ENCODE measurements around the gene TMCO4.

TMCO4 gene

GRCh38 chr1:19684677-19685076 is 115.0 kb downstream of the TMCO4 start:
- no peak for DNase-seq (ENCODE audit: low read depth)

DNA sequence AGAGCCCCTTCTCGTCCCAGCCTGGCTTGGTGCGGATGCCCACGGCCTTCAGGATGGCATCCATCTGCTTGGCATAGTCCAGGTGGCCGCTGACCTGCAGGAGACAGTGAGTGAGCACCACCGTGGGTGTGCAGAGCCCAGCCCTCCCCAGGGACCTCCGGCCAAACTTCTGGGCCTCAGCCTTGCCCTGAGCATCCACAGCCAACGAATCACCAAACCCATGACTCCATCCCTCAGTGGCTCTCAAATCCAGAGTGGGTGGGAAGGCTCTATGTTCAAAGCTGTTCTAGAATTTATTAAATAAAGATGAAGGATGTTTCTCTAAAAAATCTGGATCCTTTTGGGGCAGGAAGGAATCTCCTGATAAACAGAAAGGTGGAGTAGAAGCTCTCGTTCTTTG is 116.4 kb downstream of the TMCO4 start:
- no peak for DNase-seq (ENCODE audit: low read depth)

DNA sequence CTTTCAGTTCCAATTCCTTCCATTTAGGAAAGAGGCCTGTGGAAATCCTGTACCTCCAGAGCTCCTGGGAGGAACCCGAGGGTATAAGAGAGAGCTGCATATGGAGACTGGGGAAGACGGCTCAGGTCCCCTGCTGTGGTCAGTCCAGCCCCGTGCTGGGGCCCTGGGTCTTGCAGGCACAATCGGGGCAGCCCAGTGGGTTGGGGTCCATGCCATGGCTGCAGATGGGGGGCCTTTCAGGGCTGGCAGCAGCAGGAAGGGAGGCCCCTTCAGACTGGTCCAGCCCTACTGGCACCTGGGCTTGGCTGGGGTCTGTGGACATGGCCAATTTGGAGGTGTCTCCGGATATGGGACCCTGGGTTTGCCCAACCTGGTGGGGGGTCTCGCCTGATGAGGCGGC is 116.8 kb downstream of the TMCO4 start:
- no peak for DNase-seq (ENCODE audit: low read depth)

- no peak for DNase-seq (ENCODE audit: low read depth)
Observed at GRCh38 chr1:19682257-19682656, 117.5 kb downstream of the TMCO4 start.

DNA sequence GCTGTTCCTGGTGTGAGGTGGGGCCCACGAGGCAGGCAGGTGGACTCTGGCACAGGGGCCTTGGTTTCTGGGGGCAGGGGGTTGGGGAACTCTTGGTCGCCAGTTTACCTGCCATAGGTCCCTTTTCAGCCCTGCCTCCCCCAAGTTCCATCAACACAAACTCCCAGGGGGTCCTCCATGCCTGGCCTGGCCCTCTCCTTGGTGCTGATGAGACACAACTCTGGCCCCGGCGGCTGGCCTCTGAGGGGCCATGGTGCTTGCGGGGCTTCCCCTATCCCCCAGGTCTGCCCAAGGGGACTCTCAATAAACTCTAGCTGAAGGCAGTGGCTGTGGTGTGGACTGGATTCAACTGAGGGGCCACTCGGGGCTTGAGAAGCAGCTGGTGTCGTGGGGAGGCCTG is 119.1 kb downstream of the TMCO4 start:
- DNase-seq (ENCODE audit: low read depth), result no peak

DNA sequence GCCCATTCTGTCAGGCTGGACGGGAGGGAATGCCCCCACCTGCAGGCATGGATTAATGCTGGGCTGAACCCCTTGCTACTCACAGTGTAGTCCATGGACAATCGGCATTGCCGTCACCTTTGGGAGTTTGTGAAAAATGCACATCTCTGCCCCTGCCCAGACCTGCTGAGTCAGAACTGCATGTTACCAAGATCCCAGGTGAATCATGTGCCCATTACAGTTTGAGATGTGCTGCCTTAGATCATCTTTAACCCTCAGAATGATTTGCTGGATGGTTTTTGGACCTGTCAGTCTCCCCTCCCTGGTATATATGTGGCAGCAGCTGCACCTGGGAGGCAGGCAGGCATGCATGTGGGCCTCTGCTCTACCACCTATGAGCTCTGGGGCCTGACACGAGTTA is 120.0 kb downstream of the TMCO4 start:
- DNase-seq (ENCODE audit: low read depth), result no peak

DNA sequence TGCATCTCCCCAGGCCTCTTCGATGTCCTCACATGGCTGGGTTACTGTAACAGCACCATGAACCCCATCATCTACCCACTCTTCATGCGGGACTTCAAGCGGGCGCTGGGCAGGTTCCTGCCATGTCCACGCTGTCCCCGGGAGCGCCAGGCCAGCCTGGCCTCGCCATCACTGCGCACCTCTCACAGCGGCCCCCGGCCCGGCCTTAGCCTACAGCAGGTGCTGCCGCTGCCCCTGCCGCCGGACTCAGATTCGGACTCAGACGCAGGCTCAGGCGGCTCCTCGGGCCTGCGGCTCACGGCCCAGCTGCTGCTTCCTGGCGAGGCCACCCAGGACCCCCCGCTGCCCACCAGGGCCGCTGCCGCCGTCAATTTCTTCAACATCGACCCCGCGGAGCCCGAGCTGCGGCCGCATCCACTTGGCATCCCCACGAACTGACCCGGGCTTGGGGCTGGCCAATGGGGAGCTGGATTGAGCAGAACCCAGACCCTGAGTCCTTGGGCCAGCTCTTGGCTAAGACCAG is 120.7 kb downstream of the TMCO4 start:
- DNase-seq (ENCODE audit: low read depth), result no peak

GRCh38 chr1:19678493-19678892 is 121.2 kb downstream of the TMCO4 start:
- no peak for DNase-seq (ENCODE audit: low read depth)

DNA sequence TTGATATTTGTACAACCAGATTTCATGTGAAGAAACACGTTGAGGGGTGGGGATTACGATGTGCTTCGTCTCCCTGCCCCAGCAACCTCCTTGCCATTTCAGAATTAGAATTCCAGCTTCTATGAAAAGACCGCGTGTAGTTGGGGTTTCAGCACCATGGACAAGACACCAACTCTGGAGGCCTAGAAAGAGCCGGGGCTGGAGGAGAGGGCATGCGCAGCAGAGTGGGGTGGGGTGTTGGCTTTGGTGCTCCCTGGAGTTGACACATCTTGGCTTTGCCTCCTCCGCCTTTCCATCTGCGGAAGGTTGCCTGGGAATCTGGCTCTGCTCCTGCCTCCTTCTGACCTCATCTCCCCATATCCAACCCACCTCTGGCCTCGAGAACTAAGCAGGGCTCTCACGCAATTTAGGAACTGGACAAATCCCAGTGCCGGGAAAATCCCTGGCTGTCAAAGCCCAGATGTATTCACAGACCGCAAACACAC is 123.2 kb downstream of the TMCO4 start:
- no peak for DNase-seq (ENCODE audit: low read depth)

DNA sequence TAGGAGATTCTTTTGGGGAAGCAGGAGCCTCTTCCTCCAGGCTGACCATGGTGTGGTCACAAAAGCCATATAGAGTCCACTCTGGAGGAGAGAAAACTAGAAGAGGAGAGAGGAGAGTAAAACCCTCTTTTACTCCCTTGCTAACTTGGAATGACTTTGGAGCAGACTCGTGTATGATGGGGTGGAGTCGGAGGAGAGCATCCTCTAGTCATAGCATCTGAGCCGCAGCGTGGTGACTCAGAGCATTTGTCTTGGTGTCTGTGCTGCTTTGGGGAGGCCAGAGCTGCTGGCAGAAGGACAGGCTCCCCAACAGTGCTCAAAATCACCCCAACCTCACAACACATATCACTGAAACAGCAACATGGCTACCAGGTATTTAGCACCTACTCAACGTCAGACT is 123.9 kb downstream of the TMCO4 start:
- DNase-seq (ENCODE audit: low read depth), result no peak

DNA sequence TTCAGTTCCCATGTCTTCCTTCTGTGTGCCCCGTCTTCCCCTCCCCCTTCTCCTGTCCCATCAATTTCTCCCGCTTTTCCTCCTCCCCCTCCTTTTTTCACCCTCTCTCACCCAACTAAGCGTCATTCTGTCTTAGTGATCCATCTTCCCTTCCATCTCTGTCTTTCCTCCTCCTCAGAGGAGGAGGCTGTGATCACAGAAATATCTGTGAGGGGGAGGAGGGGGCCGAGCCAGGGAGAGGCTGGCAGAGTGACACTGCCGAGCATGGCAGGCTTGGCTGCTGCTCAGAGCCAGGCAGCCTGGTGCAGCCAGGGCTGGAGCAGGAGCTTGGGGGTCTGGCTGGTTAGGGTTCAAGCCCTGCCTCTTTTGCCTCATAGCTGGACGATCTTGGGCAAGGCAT is 127.5 kb downstream of the TMCO4 start:
- no peak for DNase-seq (ENCODE audit: low read depth)

- DNase-seq (ENCODE audit: low read depth), result no peak
Observed at GRCh38 chr1:19670787-19671186, 128.9 kb downstream of the TMCO4 start.

DNA sequence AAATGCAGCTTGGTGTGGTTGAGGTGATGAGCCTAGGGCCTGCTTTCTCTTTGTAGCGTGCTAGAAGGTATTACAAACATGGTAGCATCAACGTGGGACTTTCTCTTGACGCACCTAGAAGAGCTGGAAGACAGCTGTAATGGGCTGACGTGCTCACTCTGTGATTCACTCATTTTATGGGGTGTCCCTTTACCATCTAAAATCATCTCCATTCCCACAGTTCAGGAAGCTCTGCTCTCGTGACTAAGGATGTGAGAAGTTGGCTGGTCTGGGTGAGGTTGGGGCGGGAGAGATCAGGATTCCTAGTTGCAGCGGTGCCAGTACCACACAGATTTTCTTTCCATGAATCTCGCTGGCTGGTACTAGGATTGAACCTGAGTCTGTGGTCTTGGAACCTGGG is 130.8 kb downstream of the TMCO4 start:
- no peak for DNase-seq (ENCODE audit: low read depth)

GRCh38 chr1:19665496-19666465 is 133.9 kb downstream of the TMCO4 start:
- DNase-seq (ENCODE audit: low read depth), result no peak

GRCh38 chr1:19665186-19665495 is 134.6 kb downstream of the TMCO4 start:
- no peak for DNase-seq (ENCODE audit: low read depth)

GRCh38 chr1:19664453-19665185 is 135.1 kb downstream of the TMCO4 start, which contains the start of gene HTR6:
HTR6 (plus strand) TSS chr1:19664875; CDS start chr1:19665754, 879 bp downstream.
- DNase-seq (ENCODE audit: low read depth), result no peak

DNA sequence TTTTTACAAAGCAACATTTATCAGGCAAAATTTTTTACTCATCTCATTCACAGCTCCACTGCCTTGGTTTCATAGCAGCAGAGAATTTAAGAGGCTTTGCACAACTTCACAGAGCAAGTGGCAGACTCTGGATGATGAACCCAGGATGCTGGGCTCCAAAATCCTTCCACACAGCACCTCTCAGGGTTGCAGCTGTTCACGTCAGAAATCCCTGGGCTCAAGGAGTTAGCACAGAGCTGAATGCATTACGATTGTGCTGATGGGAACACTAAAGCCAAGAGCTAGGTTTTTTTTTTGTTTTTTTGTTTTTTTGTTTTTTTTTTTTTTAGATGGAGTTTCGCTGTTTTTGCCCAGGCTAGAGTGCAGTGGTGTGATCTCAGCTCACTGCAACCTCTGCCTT is 137.4 kb downstream of the TMCO4 start:
- no peak for DNase-seq (ENCODE audit: low read depth)

GRCh38 chr1:19661721-19662228 is 137.9 kb downstream of the TMCO4 start:
- DNase-seq (ENCODE audit: low read depth), result no peak

GRCh38 chr1:19658186-19658585 is 141.5 kb downstream of the TMCO4 start:
- DNase-seq (ENCODE audit: low read depth), result no peak

DNA sequence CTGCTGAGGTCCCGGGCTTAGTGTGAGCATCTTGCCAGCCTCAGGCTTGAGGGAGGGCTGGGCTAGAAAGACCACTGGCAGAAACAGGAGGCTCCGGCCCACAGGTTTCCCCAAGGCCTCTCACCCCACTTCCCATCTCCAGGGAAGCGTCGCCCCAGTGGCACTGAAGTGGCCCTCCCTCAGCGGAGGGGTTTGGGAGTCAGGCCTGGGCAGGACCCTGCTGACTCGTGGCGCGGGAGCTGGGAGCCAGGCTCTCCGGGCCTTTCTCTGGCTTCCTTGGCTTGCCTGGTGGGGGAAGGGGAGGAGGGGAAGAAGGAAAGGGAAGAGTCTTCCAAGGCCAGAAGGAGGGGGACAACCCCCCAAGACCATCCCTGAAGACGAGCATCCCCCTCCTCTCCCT is 142.2 kb downstream of the TMCO4 start:
- no peak for DNase-seq (ENCODE audit: low read depth)

DNA sequence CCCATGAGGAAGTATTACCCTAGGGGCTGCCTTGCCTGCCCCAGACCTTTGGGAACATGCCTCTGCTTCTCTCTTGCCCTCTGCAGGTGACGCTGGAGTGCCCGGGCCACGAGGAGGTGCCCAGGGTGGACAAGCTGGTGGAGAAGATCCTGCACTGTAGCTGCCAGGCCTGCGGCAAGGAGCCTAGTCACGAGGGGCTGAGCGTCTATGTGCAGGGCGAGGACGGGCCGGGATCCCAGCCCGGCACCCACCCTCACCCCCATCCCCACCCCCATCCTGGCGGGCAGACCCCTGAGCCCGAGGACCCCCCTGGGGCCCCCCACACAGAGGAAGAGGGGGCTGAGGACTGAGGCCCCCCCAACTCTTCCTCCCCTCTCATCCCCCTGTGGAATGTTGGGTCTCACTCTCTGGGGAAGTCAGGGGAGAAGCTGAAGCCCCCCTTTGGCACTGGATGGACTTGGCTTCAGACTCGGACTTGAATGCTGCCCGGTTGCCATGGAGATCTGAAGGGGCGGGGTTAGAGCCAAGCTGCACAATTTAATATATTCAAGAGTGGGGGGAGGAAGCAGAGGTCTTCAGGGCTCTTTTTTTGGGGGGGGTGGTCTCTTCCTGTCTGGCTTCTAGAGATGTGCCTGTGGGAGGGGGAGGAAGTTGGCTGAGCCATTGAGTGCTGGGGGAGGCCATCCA is 142.8 kb downstream of the TMCO4 start:
- no peak for DNase-seq (ENCODE audit: low read depth)

DNA sequence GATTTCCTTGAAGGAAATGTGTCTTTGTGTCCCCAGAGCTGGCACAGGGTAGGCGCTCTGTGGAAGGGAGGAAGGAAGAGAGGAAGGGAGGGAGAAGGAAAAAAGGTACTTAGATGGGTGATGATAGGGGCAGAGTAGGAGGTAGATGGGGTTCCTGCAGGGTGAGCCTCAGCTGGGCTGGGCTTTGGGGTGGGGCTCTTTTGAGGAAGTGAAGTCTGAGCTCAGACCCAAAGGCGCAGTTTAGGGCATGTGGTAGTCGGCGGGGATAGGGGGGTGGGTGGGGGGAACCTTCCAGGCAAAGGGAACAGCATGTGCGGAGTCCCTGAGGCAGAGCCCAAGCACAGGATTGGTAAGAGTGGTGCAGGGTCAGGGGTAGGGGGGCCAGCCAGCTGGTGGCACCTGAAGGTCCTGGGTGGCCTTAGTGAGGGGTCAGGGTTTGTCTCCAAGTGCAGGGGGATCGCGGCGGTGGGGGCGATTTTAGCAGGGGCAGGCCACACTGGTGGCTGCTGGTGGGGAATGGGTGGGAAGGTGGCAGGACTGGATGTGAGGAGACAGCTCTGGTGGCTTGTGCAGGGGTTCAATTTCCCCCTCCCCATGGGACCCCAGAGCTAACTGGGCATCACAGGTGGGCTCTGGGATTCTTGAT is 143.5 kb downstream of the TMCO4 start:
- DNase-seq (ENCODE audit: low read depth), result no peak

All from activated T-helper 9 cell treated with anti-CD3 and anti-CD28 coated beads, Interleukin-2, amount 50 U/mL, for 16 hours (primary cell).